Parathyroid adenoma (tissue), 2 donors: ENCODE results near the gene TUT7.
"Not testable (repeated sequence)": the region's sequence is repeated elsewhere in the genome, so short reads cannot be mapped to it uniquely, and the experiment has no call there.

Experiments used
- H2AFZ ChIP-seq: fragments of 300-600 bp; sonication (generic); one replicate; pipeline ENCODE4 v1.7.0; 2017; ENCODE audit warnings: antibody characterized with exemption, mild to moderate bottlenecking
- H3K27ac ChIP-seq: fragments of 300-600 bp; sonication (generic); one replicate; pipeline ENCODE4 v1.7.0; 2017
- H3K27me3 ChIP-seq: fragments of 300-600 bp; sonication (generic); one replicate; pipeline ENCODE4 v1.7.0; 2017; ENCODE audit warnings: low read length; ENCODE audit not compliant: control insufficient read depth, insufficient read depth
- H3K36me3 ChIP-seq: fragments of 300-600 bp; sonication (generic); one replicate; pipeline ENCODE4 v1.7.0; 2017; ENCODE audit warnings: low read length; ENCODE audit not compliant: control insufficient read depth, insufficient read depth
- H3K4me1 ChIP-seq: fragments of 300-600 bp; sonication (generic); one replicate; pipeline ENCODE4 v1.7.0; 2017; ENCODE audit warnings: control low read depth
- H3K4me2 ChIP-seq: fragments of 300-600 bp; sonication (generic); one replicate; pipeline ENCODE4 v1.7.0; 2017; ENCODE audit warnings: low read length
- H3K4me3 ChIP-seq: fragments of 300-600 bp; sonication (generic); one replicate; pipeline ENCODE4 v1.7.0; 2017; ENCODE audit warnings: low read depth, low read length
- H3K79me2 ChIP-seq: fragments of 300-600 bp; sonication (generic); one replicate; pipeline ENCODE4 v1.7.0; 2017; ENCODE audit warnings: control low read depth
- H3K9ac ChIP-seq: fragments of 300-600 bp; sonication (generic); one replicate; pipeline ENCODE4 v1.7.0; 2017; ENCODE audit warnings: mild to moderate bottlenecking
- H3K9me3 ChIP-seq: fragments of 300-600 bp; sonication (generic); one replicate; pipeline ENCODE4 v1.7.0; 2017; ENCODE audit warnings: low read length; ENCODE audit not compliant: control insufficient read depth
- CTCF ChIP-seq: fragments of 300-600 bp; sonication (generic); IDR thresholded peaks from one replicate; pipeline ENCODE4 v1.7.0; 2017; ENCODE audit warnings: antibody characterized with exemption, mild to moderate bottlenecking
- donor health status: primary hyperparathyroidism.

The TUT7 gene

DNA sequence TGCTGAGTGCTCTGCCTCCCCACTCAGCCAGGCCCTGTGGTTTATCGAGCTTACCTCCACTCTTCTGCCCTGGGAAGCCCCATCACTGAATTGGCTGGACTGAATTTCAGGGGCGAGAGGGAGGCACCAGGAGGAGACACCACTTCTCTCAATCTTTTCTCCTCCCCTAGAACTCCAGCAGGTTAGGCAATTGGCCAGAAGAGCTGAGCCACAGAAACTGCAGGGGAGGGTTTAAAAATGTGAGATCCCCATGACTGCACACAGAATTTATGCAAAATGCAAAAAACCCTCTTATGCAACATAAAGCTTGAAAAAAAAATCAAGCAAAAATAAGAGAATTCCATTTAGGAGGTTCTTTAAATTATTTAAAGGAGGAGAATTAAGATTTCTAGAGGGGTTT lies 29.9 kb downstream of the TUT7 start:
- H3K4me2 ChIP-seq, result no peak overlapping the region
- no peak overlapping the region for H2AFZ ChIP-seq
- H3K4me3 ChIP-seq, result no peak overlapping the region
- no peaks in the 10 kb centered on the region for H3K27me3 ChIP-seq
- no peak overlapping the region for H3K27ac ChIP-seq
- H3K4me1 ChIP-seq, result no peaks in the 10 kb centered on the region
- H3K79me2 ChIP-seq, result no peaks in the 10 kb centered on the region
- no peaks in the 10 kb centered on the region for H3K36me3 ChIP-seq
- H3K9ac ChIP-seq, result no peak overlapping the region
- no peak for TF ChIP-seq CTCF
- H3K9me3 ChIP-seq, result no peaks in the 10 kb centered on the region

DNA sequence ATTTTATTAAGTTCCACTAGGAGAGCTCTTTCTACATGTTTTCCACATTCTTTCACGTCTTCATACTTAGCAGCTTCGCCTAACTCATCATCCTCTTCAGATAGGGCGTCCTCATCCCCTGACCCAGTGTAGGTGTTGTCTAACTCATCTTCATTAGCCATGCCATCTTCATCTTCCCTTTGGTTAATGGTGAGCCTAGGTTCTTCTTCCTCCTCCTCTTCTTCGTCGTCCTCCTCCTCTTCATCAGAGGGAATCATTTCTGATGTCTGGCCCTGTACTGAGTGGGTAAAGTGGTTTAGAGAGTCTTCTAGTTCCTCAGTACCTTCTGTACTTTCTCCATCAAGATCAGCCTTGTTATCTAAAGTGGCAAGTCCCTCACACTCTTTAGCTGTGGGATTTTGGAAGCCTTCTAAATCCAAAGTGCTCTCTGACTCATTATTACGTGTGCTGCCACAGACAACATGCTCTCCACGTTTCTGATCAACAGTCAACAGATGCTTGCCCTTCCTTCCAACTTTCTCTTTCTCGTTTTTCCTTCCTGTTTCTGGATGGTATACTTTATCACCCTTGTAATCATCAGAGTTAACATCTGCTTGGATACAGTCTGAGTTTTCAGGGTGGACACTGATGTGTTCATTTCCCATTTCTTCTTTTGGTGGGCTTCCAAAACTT lies 31.1 kb downstream of the TUT7 start:
- Histone ChIP-seq H3K79me2 (no peaks in the 10 kb centered on the region), H3K27ac (no peak overlapping the region), H3K36me3 (no peaks in the 10 kb centered on the region), H3K4me1 (no peaks in the 10 kb centered on the region), H3K4me2 (no peak overlapping the region), H3K9ac (no peak overlapping the region), H3K27me3 (no peaks in the 10 kb centered on the region), H3K9me3 (no peaks in the 10 kb centered on the region), H3K4me3 (no peak overlapping the region), H2AFZ (no peak overlapping the region)
- TF ChIP-seq CTCF, result no peak

DNA sequence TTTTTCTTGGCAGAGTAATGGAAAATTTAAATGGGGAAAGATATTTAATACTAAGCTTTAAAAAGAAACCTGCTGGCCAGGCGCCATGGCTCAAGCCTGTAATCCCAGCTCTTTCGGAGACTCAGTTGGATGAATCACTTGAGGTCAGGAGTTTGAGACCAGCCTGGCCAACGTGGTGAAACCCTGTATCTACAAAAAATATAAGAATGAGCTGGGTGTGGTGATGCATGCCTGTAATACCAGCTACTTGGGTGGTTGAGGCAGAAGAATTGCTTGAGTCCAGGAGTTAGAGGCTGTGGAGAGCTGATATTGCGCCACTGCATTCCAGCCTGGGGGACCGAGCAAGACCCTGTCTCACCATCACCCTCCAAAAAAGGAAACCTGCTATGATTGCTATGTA lies 32.8 kb downstream of the TUT7 start:
- no peak for TF ChIP-seq CTCF
- H2AFZ ChIP-seq, result no peak overlapping the region
- no peak overlapping the region for H3K27ac ChIP-seq
- H3K79me2 ChIP-seq, result no peaks in the 10 kb centered on the region
- no peaks in the 10 kb centered on the region for H3K36me3 ChIP-seq
- no peak overlapping the region for H3K4me3 ChIP-seq
- no peak overlapping the region for H3K9ac ChIP-seq
- no peaks in the 10 kb centered on the region for H3K27me3 ChIP-seq
- H3K4me1 ChIP-seq, result no peaks in the 10 kb centered on the region
- H3K4me2 ChIP-seq, result no peak overlapping the region
- no peaks in the 10 kb centered on the region for H3K9me3 ChIP-seq

- no peak overlapping the region for H2AFZ ChIP-seq
- no peak overlapping the region for H3K4me2 ChIP-seq
- no peaks in the 10 kb centered on the region for H3K79me2 ChIP-seq
- no peak overlapping the region for H3K4me3 ChIP-seq
- no peak overlapping the region for H3K27ac ChIP-seq
- H3K4me1 ChIP-seq, result no peaks in the 10 kb centered on the region
- H3K9ac ChIP-seq, result no peak overlapping the region
- H3K9me3 ChIP-seq, result no peaks in the 10 kb centered on the region
- no peaks in the 10 kb centered on the region for H3K27me3 ChIP-seq
- H3K36me3 ChIP-seq, result no peaks in the 10 kb centered on the region
- TF ChIP-seq CTCF, result no peak
Observed at GRCh38 chr9:86318187-86318586, 36.0 kb downstream of the TUT7 start.

GRCh38 chr9:86315078-86315477 lies 39.1 kb downstream of the TUT7 start:
- Histone ChIP-seq H3K36me3 (no peaks in the 10 kb centered on the region), H3K27ac (no peak overlapping the region), H3K9me3 (no peaks in the 10 kb centered on the region), H2AFZ (no peak overlapping the region), H3K4me2 (no peak overlapping the region), H3K4me3 (no peak overlapping the region), H3K9ac (no peak overlapping the region), H3K4me1 (no peaks in the 10 kb centered on the region), H3K27me3 (no peaks in the 10 kb centered on the region), H3K79me2 (no peaks in the 10 kb centered on the region)
- no peak for TF ChIP-seq CTCF

GRCh38 chr9:86312959-86313358 lies 41.3 kb downstream of the TUT7 start:
- not testable (repeated sequence) for H3K4me2 ChIP-seq, H3K4me1 ChIP-seq, H3K27me3 ChIP-seq, H3K79me2 ChIP-seq, H3K9me3 ChIP-seq, H2AFZ ChIP-seq, H3K27ac ChIP-seq, H3K4me3 ChIP-seq, H3K36me3 ChIP-seq, H3K9ac ChIP-seq
